OCI-LY3 (cell line): ENCODE data around the gene NBPF4.

ENCODE experiments used
- CTCF ChIP-seq: fragments of 200-600, 300-600 bp; sonication (generic); IDR thresholded peaks from 2 replicates; pipeline ENCODE4 v1.5.1; 2014; ENCODE audit warnings: antibody characterized with exemption, low read length, low read depth
- EZH2phosphoT487 ChIP-seq: fragments of 200-600 bp; shearing (Covaris generic); IDR thresholded peaks from 2 replicates; pipeline ENCODE4 v1.6.1; 2018; ENCODE audit warnings: antibody characterized with exemption, mixed run types, low read depth

DNA sequence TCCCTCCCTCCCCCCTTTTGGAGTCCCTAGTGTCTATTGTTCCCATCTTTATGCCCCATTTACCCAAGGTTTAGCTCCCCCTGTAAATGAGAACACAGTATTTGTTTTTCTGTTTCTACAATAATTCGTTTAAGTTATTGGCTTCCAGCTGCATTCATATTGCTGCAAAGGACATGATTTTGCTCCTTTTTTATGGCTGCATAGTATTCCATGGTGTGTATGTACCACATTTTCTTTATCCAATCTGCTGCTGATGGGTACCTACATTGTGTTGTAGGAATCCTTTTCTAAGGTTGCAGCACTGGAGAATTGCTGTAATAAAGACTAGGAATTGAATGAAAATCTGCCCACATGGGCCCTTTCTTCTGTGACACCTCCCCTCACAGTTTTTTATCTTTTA lies 50.5 kb downstream of the NBPF4 start:
- TF ChIP-seq CTCF, result no peak
- no peak for TF ChIP-seq EZH2phosphoT487
